ENCODE measurements around the gene CDH13. TPM values are rescaled to one million over a fixed set of nuclear protein-coding genes. Genes with fewer than 3 reads are reported as not detected.

The CDH13 gene
- total and polyA plus RNA-seq, 2 donors (not counting 3 experiments of a cell fraction or from before 2014, with no cell fraction given), result 96.6 to 124 TPM

- DNase-seq (ENCODE audit: low read depth, low spot score) (no peak), FAIRE-seq (peak; percentile 35)
- no peaks in the 10 kb centered on the region for H3K36me3 ChIP-seq (ENCODE audit: control insufficient read depth in 2 of 2, extremely low read depth in 1 of 2, insufficient read depth in 2 of 2, low read length in 2 of 2)
- dilution Hi-C loops (cut with MboI; ENCODE audit: extremely low pct_ligation_motif_present, low sequenced_read_pairs), result no loop called here
- ChIA-PET CTCF (no interaction called here), POLR2A (no interaction called here)
- no peak overlapping the region for H3K9ac ChIP-seq (replicated peaks; ENCODE audit: extremely low read depth, insufficient read depth, low read length)
- no peak for TF ChIP-seq POLR2A (IDR thresholded peaks at IDR 0.05; ENCODE audit: low read depth, low read length)
- no peak for TF ChIP-seq CTCF (IDR thresholded peaks at IDR 0.05; ENCODE audit: extremely low read depth in 1 of 2, insufficient read depth in 1 of 2, low read depth in 1 of 2, low read length in 2 of 2)
- TF ChIP-seq POLR2AphosphoS5 (IDR thresholded peaks at IDR 0.05; ENCODE audit: insufficient read depth, low read depth, low read length), result no peak
- TF ChIP-seq MYC (IDR thresholded peaks at IDR 0.05; ENCODE audit: low read depth, low read length), result no peak
- TF ChIP-seq FOS (IDR thresholded peaks at IDR 0.05; ENCODE audit: borderline replicate concordance, insufficient read depth, low read length), result no peak
- no peak for TF ChIP-seq GATA2 (IDR thresholded peaks at IDR 0.05; ENCODE audit: insufficient read depth, insufficient read length, low read depth, low read length)
- no peaks in the 10 kb centered on the region for H3K27me3 ChIP-seq (ENCODE audit: control insufficient read depth in 2 of 2, insufficient read depth in 2 of 2, low read length in 2 of 2)
- H3K79me2 ChIP-seq (ENCODE audit: control insufficient read depth, insufficient read depth, low read length), result no peaks in the 10 kb centered on the region
- no peaks in the 10 kb centered on the region for H3K4me1 ChIP-seq (ENCODE audit: control insufficient read depth, extremely low read depth, insufficient read depth, low read length)
- no peak overlapping the region for H3K4me2 ChIP-seq (ENCODE audit: insufficient read depth, low read length)
- H3K9me3 ChIP-seq (replicated peaks; ENCODE audit: control insufficient read depth, insufficient read depth, low read length), result no peaks in the 10 kb centered on the region
- BruUV-seq (replicated peaks), result no TSS peak
- no peak overlapping the region for H3K4me3 ChIP-seq (replicated peaks in 1 of 3; ENCODE audit: insufficient read depth in 1 of 3, low read depth in 1 of 3, low read length in 3 of 3)
- H2AFZ ChIP-seq (ENCODE audit: low read depth, low read length), result no peak overlapping the region
- no peaks in the 10 kb centered on the region for H4K20me1 ChIP-seq (replicated peaks; ENCODE audit: control insufficient read depth, extremely low read depth, insufficient read depth, low read length)
- no peak overlapping the region for H3K27ac ChIP-seq (ENCODE audit: insufficient read depth, low read depth, low read length)
- H3K9me1 ChIP-seq (replicated peaks; ENCODE audit: control insufficient read depth, extremely low read depth, insufficient read depth, low read length), result no peaks in the 10 kb centered on the region
- intact Hi-C loops (cut with micrococcal nuclease), result no loop called here
Observed at GRCh38 chr16:83247767-83248372, 621.1 kb downstream of the CDH13 start.

Measured in endothelial cell of umbilical vein (primary cell).